ENCODE measurements around the gene SMIM41.

- TF ChIP-seq CTCF (IDR thresholded peaks at IDR 0.05) (no peak), POLR2A (IDR thresholded peaks at IDR 0.05) (no peak)
Measured at GRCh38 chr12:52149651-52150241, 70.2 kb downstream of the SMIM41 start.
